Colonic mucosa (tissue), 4 donors: ENCODE results near the gene SLC30A3. TPM values are rescaled to one million over a fixed set of nuclear protein-coding genes. Genes with fewer than 3 reads are reported as not detected.

ENCODE experiments used
- DNase-seq: peaks from one replicate; pipeline ENCODE4 v3.0.0-alpha.2; 2020
- H3K27ac ChIP-seq: fragments of 200-600 bp; one replicate; pipeline ENCODE4 v1.8.0; 2021
- H3K27me3 ChIP-seq: fragments of 200-600 bp; one replicate; pipeline ENCODE4 v1.8.0; 2021
- H3K36me3 ChIP-seq: fragments of 200-600 bp; one replicate; pipeline ENCODE4 v1.8.0; 2021
- H3K4me1 ChIP-seq: fragments of 200-600 bp; one replicate; pipeline ENCODE4 v1.8.0; 2021; ENCODE audit warnings: mild to moderate bottlenecking
- H3K4me3 ChIP-seq: fragments of 200-600 bp; one replicate; pipeline ENCODE4 v1.8.0; 2021
- H3K9ac ChIP-seq, 2 donors: one replicate each; pipeline ENCODE4 v1.7.0; 2013; ENCODE audit warnings: control low read depth in 2 of 2, low read depth in 2 of 2, low read length in 2 of 2
- H3K9me3 ChIP-seq: fragments of 200-600 bp; one replicate; pipeline ENCODE4 v1.8.0; 2021
- intact Hi-C: fragments of 100-400 bp; cut with DNase I; formaldehyde crosslinking; loops from one replicate; pipeline ENCODE4 v1.14.1; 2022
- total RNA-seq, 2 donors: library from RNA; stranded (reverse); fragmentation: NEBNext Ultra II Directional in 1 of 2; extraction: Animal tissue kit (Norgen Biotek cat#: 25700) in 1 of 2; gene quantifications; one replicate each; pipeline ENCODE4 v1.2.1, GENCODE V29; 2021
- TF ChIP-seq, protein P1 (sequence below): fragments of 200-600 bp; IDR thresholded peaks from one replicate; pipeline ENCODE4 v1.8.0; 2022; ENCODE audit warnings: antibody characterized with exemption, mild to moderate bottlenecking
- donor health status: healthy.
- donor health status: DM: no; HTN: no; CAD: no.
- donor health status: DM: no; HTN: no; CAD: no.

SLC30A3 gene
- total RNA-seq, 2 donors from 2014 or later = not detected

DNA sequence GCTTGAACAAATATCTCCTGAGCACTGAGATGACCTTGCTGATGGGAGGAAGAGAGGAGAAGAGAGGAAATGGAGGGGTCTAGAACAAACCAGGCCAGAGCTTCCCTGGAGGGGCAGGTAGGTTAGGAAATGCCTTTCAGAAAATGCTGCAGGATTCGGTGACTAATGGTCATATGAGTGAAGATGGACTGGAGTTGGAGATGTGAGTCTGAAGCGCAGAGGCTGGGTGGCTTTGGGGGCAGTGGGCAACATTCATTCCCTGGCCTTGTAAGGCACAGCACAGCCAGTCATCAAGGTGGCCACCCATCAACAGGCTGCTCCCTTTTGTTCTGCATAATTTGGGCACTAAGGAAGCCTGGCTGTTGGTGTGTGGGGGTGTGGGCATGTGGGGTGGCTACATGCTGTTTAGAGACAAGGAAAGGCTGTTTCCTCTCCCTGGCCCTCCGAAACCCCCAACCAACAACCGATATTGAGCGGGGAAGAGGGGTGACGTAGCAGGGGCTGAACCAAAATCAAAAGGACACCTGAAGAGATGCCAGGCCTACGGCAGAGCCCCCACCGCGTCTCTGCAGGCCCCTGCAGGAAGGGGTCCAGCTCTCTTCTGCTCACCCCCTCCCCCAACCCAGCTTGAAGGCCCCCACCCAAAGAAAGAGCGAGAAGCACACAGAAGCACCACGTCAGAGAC is 1.5 kb downstream of the SLC30A3 start:
- no peak overlapping the region for H3K9ac ChIP-seq
- H3K27ac ChIP-seq = no peak overlapping the region
- peaks cover 52% of the 10 kb centered on the region for H3K27me3 ChIP-seq
- no peaks in the 10 kb centered on the region for H3K36me3 ChIP-seq
- no peak for DNase-seq
- H3K4me1 ChIP-seq = peaks cover 7% of the 10 kb centered on the region
- no peak overlapping the region for H3K4me3 ChIP-seq
- H3K9me3 ChIP-seq = no peaks in the 10 kb centered on the region
- TF ChIP-seq, protein P1, sequence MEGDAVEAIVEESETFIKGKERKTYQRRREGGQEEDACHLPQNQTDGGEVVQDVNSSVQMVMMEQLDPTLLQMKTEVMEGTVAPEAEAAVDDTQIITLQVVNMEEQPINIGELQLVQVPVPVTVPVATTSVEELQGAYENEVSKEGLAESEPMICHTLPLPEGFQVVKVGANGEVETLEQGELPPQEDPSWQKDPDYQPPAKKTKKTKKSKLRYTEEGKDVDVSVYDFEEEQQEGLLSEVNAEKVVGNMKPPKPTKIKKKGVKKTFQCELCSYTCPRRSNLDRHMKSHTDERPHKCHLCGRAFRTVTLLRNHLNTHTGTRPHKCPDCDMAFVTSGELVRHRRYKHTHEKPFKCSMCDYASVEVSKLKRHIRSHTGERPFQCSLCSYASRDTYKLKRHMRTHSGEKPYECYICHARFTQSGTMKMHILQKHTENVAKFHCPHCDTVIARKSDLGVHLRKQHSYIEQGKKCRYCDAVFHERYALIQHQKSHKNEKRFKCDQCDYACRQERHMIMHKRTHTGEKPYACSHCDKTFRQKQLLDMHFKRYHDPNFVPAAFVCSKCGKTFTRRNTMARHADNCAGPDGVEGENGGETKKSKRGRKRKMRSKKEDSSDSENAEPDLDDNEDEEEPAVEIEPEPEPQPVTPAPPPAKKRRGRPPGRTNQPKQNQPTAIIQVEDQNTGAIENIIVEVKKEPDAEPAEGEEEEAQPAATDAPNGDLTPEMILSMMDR = no peak
- intact Hi-C loops = no loop called here

DNA sequence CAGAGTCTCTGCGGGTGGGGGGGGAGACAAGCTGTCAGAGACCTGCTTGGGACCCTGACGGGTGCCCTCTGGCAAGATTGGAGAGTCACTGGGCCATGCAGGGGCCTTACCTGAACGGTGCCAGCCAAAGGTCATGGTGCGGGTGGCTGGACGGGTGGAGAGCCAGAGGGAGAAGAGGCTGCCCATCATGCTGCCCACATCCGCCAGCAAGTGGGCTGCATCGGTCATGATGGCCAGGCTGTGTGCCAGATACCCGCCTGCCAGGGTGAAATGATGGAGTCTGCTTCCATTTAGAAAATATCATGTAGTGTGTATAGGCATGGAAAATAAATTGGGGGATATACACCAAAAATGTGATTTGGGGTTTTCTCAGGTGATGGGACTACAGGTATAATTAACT is 4.8 kb downstream of the SLC30A3 start:
- H3K27ac ChIP-seq = no peak overlapping the region
- peaks cover 4% of the 10 kb centered on the region for H3K4me1 ChIP-seq
- no peaks in the 10 kb centered on the region for H3K9me3 ChIP-seq
- H3K4me3 ChIP-seq = no peak overlapping the region
- H3K36me3 ChIP-seq = no peaks in the 10 kb centered on the region
- TF ChIP-seq, protein P1 = no peak
- no peak for DNase-seq
- no peak overlapping the region for H3K9ac ChIP-seq
- H3K27me3 ChIP-seq = peaks cover 23% of the 10 kb centered on the region
- intact Hi-C loops = no loop called here

DNA sequence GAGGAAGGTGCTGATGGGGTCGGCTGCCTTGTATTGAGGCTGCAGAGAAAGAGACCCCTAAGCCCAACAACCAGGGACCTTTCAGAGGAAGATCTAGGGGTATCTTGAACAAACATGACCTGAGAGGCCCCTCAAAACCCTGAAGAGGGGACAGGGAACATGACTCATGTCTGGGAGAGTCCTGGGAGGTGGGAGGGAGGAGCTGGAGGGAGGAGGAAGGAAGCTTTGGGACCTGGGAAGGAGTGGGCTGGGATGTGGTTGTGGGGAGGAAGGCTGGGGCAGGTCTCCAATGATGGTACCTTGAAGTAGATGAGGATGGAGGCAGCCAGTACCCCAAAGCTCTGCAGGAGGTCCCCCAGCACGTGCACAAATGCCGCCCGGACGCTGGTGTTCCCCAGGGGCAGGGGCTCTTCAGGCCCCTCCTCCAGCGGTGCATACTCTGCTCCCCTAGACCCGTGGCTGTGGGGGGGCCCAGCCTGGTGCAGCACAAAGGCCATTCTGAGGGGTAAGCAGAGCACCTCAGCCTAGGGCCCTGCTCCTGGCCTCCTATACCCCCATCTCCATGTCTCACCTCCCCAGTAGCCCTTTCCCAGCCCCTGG is 5.9 kb downstream of the SLC30A3 start:
- DNase-seq = no peak
- peaks cover 12% of the 10 kb centered on the region for H3K27me3 ChIP-seq
- intact Hi-C loops = no loop called here

DNA sequence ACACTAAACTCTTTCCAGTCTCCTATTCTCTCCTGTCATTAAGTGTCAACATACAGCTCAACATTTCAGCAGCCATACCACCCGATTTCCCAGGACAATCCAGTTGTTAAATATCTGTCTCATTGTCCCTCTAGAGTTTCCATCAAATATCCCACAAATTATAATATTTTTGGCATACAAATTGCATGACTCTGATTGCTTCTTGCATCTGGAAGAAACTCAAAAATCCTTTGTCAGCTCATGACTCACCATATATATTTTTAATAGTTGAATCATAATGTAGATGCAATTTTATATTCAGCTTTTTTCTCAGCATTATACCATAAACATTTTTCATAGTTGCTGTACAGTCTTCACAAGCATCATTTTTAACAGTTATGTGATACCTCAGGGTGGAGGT is 7.2 kb downstream of the SLC30A3 start:
- Histone ChIP-seq H3K36me3 (no peaks in the 10 kb centered on the region), H3K9me3 (no peaks in the 10 kb centered on the region), H3K27ac (no peak overlapping the region), H3K9ac (no peak overlapping the region), H3K27me3 (no peaks in the 10 kb centered on the region), H3K4me3 (no peak overlapping the region), H3K4me1 (no peaks in the 10 kb centered on the region)
- intact Hi-C loops = no loop called here
- TF ChIP-seq, protein P1 = no peak
- DNase-seq = no peak

More for the DNA sequence above, 5.9 kb downstream of the SLC30A3 start:
- no peaks in the 10 kb centered on the region for H3K9me3 ChIP-seq
- H3K4me3 ChIP-seq = no peak overlapping the region
- no peak overlapping the region for H3K27ac ChIP-seq
- no peak overlapping the region for H3K9ac ChIP-seq
- H3K4me1 ChIP-seq = no peaks in the 10 kb centered on the region
- TF ChIP-seq, protein P1 = no peak
- H3K36me3 ChIP-seq = no peaks in the 10 kb centered on the region

DNA sequence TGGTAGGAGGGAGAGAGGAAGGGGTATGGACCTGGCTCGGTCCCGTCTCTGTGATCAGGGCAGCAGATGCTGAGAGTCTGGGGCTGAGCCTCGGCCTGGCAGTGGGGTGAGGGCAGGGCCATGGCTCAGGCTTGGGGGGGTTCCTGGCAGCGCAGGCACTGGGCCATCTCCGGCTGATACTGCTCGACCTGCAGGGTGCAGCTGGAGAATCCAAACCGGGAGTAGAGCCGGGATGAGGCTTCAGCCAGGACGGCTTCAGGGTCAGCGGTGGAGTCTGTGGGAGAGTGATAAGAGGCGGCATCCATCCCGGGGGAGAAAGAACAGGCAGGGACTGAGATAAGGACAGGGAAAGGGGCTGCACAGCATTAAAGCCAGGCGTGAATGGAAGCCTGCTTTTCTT is 7.7 kb downstream of the SLC30A3 start:
- no peak for DNase-seq
- Histone ChIP-seq H3K9me3 (no peaks in the 10 kb centered on the region), H3K27ac (no peak overlapping the region), H3K27me3 (no peaks in the 10 kb centered on the region), H3K4me1 (no peaks in the 10 kb centered on the region), H3K36me3 (no peaks in the 10 kb centered on the region), H3K9ac (no peak overlapping the region), H3K4me3 (no peak overlapping the region)
- TF ChIP-seq, protein P1 = no peak
- intact Hi-C loops = no loop called here
